ENCODE results near the gene SHISAL2B.
"Not testable (repeated sequence)": the region's sequence is repeated elsewhere in the genome, so short reads cannot be mapped to it uniquely, and the experiment has no call there.

Gene SHISAL2B

DNA sequence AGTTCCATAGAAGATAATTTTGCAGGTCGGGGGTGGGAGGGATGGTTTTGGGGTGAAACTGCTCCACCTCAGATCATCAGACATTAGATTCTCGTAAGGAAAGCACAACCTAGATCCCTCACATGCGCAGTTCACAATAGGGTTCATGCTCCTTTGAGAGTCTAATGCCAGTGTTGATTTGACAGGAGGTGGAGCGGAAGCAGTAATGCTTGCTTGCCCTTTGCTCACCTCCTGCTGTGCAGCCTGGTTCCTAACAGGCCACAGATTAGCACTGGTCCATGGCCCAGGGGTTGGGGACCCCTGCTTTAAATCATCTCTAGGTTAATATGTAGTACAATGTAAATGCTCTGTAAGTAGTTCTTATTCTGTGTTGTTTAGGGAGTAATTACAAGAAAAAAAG is 10.5 kb downstream of the SHISAL2B start:
- H3K27ac ChIP-seq (ENCODE audit: low read depth, low read length), result no peak overlapping the region

DNA sequence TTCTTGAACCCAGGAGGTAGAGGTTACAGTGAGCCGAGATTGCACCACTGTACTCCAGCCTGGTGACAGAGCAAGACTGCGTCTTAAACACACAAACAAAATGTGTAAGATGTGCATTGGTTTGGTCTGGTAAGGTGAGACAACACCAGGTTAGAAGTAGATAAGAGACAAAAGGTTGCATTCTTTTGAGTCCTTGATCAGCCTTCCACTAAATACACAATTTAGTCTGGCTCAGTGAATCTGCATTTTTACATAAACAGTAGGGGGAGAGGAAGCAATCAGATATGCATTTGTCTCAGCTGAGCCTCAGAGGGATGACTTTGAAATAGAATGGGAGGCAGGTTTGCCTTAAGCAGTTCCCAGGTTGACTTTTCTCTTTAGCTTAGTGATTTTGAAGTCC is 15.8 kb downstream of the SHISAL2B start:
- not testable (repeated sequence) for H3K4me1 ChIP-seq (ENCODE audit: insufficient read depth, low read length); H3K9me3 ChIP-seq (ENCODE audit: low read length); H3K36me3 ChIP-seq (ENCODE audit: insufficient read depth, low read length); H3K27me3 ChIP-seq (ENCODE audit: control insufficient read depth in 1 of 2, insufficient read depth in 2 of 2, low read length in 2 of 2); H3K27ac ChIP-seq (ENCODE audit: low read depth, low read length); H3K9ac ChIP-seq (ENCODE audit: low read length); H3K4me3 ChIP-seq (ENCODE audit: low read depth in 1 of 2, low read length in 2 of 2)

More for the DNA sequence above, 10.5 kb downstream of the SHISAL2B start:
- H3K4me3 ChIP-seq (ENCODE audit: low read depth in 1 of 2, low read length in 2 of 2), result no peak overlapping the region
- no peaks in the 10 kb centered on the region for H3K27me3 ChIP-seq (ENCODE audit: control insufficient read depth in 1 of 2, insufficient read depth in 2 of 2, low read length in 2 of 2)
- no peaks in the 10 kb centered on the region for H3K4me1 ChIP-seq (ENCODE audit: insufficient read depth, low read length)
- no peaks in the 10 kb centered on the region for H3K36me3 ChIP-seq (ENCODE audit: insufficient read depth, low read length)
- H3K9me3 ChIP-seq (ENCODE audit: low read length), result no peaks in the 10 kb centered on the region
- no peak overlapping the region for H3K9ac ChIP-seq (ENCODE audit: low read length)

DNA sequence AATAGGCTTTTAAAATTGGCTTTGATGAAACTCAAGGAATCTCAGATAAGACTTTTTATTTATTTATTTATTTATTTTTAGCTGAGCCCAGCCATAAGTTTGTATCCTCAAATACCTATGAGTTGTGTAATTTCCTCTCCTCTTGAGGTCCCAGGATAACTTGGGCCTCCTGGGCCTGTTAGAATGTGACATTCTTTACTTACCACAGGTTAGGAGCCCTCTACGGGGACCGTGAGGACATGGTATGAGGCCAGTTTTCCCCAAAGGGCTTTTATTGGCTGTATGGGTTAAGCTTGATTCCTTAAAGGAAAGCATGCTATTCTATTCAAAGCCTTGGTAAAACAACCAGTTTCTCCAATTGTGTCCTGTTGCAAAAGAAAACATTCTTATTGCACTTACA is 16.9 kb downstream of the SHISAL2B start:
- Histone ChIP-seq H3K9ac (ENCODE audit: low read length) (no peak overlapping the region), H3K4me3 (ENCODE audit: low read depth in 1 of 2, low read length in 2 of 2) (no peak overlapping the region), H3K36me3 (ENCODE audit: insufficient read depth, low read length) (no peaks in the 10 kb centered on the region), H3K9me3 (ENCODE audit: low read length) (no peaks in the 10 kb centered on the region), H3K27ac (ENCODE audit: low read depth, low read length) (no peak overlapping the region), H3K4me1 (ENCODE audit: insufficient read depth, low read length) (no peaks in the 10 kb centered on the region), H3K27me3 (ENCODE audit: control insufficient read depth in 1 of 2, insufficient read depth in 2 of 2, low read length in 2 of 2) (no peaks in the 10 kb centered on the region)

DNA sequence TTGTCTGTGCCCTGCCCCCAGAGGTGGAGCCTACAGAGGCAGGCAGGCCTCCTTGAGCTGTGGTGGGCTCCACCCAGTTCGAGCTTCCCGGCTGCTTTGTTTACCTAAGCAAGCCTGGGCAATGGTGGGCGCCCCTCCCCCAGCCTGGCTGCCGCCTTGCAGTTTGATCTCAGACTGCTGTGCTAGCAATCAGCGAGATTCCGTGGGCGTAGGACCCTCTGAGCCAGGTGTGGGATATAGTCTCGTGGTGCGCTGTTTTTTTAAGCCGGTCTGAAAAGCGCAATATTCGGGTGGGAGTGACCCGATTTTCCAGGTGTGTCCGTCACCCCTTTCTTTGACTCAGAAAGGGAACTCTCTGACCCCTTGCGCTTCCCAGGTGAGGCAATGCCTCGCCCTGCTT is 24.2 kb downstream of the SHISAL2B start:
- H3K36me3 ChIP-seq (ENCODE audit: insufficient read depth, low read length); H3K27me3 ChIP-seq (ENCODE audit: control insufficient read depth in 1 of 2, insufficient read depth in 2 of 2, low read length in 2 of 2); H3K4me1 ChIP-seq (ENCODE audit: insufficient read depth, low read length); H3K9ac ChIP-seq (ENCODE audit: low read length); H3K4me3 ChIP-seq (ENCODE audit: low read depth in 1 of 2, low read length in 2 of 2); H3K27ac ChIP-seq (ENCODE audit: low read depth, low read length); H3K9me3 ChIP-seq (ENCODE audit: low read length): not testable (repeated sequence)

DNA sequence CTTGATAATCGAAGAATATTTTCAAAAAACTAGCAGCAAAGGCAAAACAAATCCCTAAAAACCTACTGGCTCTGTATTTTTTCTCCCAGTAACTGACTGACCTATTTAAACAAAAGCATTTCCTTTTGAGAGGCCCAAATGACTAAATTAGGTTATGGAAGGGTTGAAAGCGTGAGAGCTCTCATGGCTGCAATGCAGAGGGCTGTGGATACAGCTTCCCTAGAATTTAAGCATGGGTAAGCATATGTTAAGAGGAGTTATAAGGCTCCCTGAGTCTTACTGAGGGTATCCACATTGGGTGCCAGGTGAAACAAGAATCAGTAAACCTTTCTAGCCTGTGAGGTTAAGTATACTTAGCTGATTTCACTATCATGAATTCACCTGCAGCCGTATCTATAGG is 32.3 kb downstream of the SHISAL2B start:
- Histone ChIP-seq H3K4me1 (ENCODE audit: insufficient read depth, low read length) (no peaks in the 10 kb centered on the region), H3K9ac (ENCODE audit: low read length) (no peak overlapping the region), H3K4me3 (ENCODE audit: low read depth in 1 of 2, low read length in 2 of 2) (no peak overlapping the region), H3K27me3 (ENCODE audit: control insufficient read depth in 1 of 2, insufficient read depth in 2 of 2, low read length in 2 of 2) (no peaks in the 10 kb centered on the region), H3K9me3 (ENCODE audit: low read length) (no peaks in the 10 kb centered on the region), H3K27ac (ENCODE audit: low read depth, low read length) (no peak overlapping the region), H3K36me3 (ENCODE audit: insufficient read depth, low read length) (peaks cover 29% of the 10 kb centered on the region)

DNA sequence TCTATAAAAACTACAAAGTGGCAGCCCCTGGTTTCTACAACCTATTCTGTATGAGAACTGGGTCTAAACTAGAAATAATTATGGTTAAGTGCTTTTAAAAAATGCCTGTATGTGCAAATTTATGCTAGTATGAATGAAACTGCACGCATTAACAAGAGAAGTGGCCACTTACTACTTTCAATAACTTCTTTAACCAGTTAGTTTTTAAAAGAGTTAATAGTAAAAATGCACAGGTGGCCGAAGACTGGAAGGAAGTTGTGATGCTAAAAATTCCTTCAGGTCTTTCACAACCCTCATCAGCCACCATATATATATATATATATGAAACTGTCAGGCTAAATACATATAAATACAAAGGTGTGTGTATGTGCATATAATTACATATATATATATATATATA is 36.8 kb downstream of the SHISAL2B start:
- no peaks in the 10 kb centered on the region for H3K9me3 ChIP-seq (ENCODE audit: low read length)

DNA sequence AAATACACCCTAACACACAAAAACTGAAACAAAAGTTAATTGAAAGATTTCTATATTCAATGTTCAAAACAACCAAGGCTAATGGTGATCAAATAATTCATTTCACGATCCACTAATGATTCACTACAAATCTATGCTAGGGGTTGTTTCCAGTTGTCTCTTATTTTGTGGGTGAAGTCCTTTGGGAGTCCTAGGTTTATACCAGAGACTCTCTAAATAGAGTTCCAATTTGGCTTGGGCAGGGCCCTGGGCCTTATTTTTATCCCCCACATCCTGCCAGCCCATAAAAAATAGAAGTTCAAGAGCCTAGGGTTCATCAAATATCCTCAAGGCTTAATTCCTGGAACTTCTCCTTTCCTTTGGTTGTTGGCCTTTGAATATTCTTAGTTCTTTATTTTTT is 52.1 kb downstream of the SHISAL2B start:
- Histone ChIP-seq H3K9me3 (ENCODE audit: low read length) (no peaks in the 10 kb centered on the region), H3K4me1 (ENCODE audit: insufficient read depth, low read length) (no peaks in the 10 kb centered on the region), H3K9ac (ENCODE audit: low read length) (no peak overlapping the region), H3K36me3 (ENCODE audit: insufficient read depth, low read length) (peaks cover 13% of the 10 kb centered on the region), H3K27me3 (ENCODE audit: control insufficient read depth in 1 of 2, insufficient read depth in 2 of 2, low read length in 2 of 2) (no peaks in the 10 kb centered on the region), H3K4me3 (ENCODE audit: low read depth in 1 of 2, low read length in 2 of 2) (no peak overlapping the region), H3K27ac (ENCODE audit: low read depth, low read length) (no peak overlapping the region)

More for the DNA sequence above, 36.8 kb downstream of the SHISAL2B start:
- Histone ChIP-seq H3K27me3 (ENCODE audit: control insufficient read depth in 1 of 2, insufficient read depth in 2 of 2, low read length in 2 of 2) (no peaks in the 10 kb centered on the region), H3K36me3 (ENCODE audit: insufficient read depth, low read length) (peaks cover 29% of the 10 kb centered on the region), H3K27ac (ENCODE audit: low read depth, low read length) (no peak overlapping the region), H3K4me3 (ENCODE audit: low read depth in 1 of 2, low read length in 2 of 2) (no peak overlapping the region), H3K9ac (ENCODE audit: low read length) (no peak overlapping the region), H3K4me1 (ENCODE audit: insufficient read depth, low read length) (no peaks in the 10 kb centered on the region)

DNA sequence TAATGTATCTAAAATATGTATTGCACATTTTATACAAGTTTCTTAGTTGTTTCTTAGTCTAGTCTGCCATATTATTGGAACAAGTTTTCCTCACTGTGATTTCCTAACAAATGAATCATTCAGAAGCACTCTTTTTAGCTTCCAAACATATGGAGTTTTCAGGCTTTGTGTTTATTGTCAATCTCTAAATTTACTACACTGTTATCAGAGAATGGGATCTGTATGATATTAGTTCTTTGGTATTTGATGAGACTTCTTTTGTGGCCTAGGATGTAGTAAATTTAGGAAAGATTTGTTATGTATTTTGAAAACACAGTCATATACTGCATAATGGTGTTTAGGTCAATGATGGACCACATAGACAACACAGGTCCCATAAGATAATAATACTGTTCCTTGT is 52.5 kb downstream of the SHISAL2B start:
- Histone ChIP-seq H3K36me3 (ENCODE audit: insufficient read depth, low read length) (peaks cover 13% of the 10 kb centered on the region), H3K27me3 (ENCODE audit: control insufficient read depth in 1 of 2, insufficient read depth in 2 of 2, low read length in 2 of 2) (no peaks in the 10 kb centered on the region), H3K9me3 (ENCODE audit: low read length) (no peaks in the 10 kb centered on the region)

DNA sequence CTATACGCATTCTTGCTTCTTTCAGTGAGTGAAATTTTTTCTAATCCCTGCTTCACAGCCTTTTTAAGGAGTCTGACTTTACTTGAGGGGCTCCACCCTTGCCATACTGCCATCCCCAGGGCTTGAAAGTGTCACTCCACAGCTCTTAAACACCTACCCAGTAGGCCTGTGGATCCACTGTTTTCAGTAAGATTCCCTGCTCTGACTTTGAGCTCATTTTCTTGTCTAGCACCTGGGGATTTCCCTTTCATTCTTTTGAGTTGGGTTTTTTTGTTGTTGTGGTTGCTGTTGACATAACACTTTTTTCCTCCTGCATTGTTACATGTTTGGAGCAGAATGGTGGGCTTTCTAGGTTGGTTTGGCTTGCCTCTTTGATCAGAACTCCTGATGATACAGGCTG is 54.6 kb downstream of the SHISAL2B start:
- no peaks in the 10 kb centered on the region for H3K4me1 ChIP-seq (ENCODE audit: insufficient read depth, low read length)
- H3K27ac ChIP-seq (ENCODE audit: low read depth, low read length), result no peak overlapping the region
- H3K36me3 ChIP-seq (ENCODE audit: insufficient read depth, low read length), result peaks cover 5% of the 10 kb centered on the region
- H3K27me3 ChIP-seq (ENCODE audit: control insufficient read depth in 1 of 2, insufficient read depth in 2 of 2, low read length in 2 of 2), result no peaks in the 10 kb centered on the region
- H3K9ac ChIP-seq (ENCODE audit: low read length), result no peak overlapping the region
- H3K4me3 ChIP-seq (ENCODE audit: low read depth in 1 of 2, low read length in 2 of 2), result no peak overlapping the region
- no peaks in the 10 kb centered on the region for H3K9me3 ChIP-seq (ENCODE audit: low read length)

More for the DNA sequence above, 52.5 kb downstream of the SHISAL2B start:
- Histone ChIP-seq H3K4me3 (ENCODE audit: low read depth in 1 of 2, low read length in 2 of 2) (no peak overlapping the region), H3K27ac (ENCODE audit: low read depth, low read length) (no peak overlapping the region), H3K4me1 (ENCODE audit: insufficient read depth, low read length) (no peaks in the 10 kb centered on the region), H3K9ac (ENCODE audit: low read length) (no peak overlapping the region)

DNA sequence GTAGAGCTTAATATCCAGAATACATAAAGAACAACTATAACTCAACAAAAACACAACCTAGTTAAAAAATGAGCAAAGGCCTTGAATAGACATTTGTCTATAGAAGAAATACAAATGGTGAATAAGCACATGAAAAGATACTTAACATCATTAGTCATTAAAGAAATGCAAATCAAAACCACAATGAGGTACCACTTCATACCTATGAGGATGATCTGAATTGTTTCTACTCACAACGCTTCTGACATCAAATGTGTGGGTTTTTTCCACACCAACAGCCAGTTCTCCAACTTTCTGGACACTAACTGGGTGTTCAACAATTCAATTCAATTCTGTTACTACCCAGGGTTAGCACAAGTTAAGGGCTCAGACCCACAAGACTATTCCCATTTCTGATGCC is 56.1 kb downstream of the SHISAL2B start:
- Histone ChIP-seq H3K9ac (ENCODE audit: low read length) (no peak overlapping the region), H3K9me3 (ENCODE audit: low read length) (no peaks in the 10 kb centered on the region), H3K4me3 (ENCODE audit: low read depth in 1 of 2, low read length in 2 of 2) (no peak overlapping the region), H3K27ac (ENCODE audit: low read depth, low read length) (no peak overlapping the region), H3K36me3 (ENCODE audit: insufficient read depth, low read length) (no peaks in the 10 kb centered on the region), H3K27me3 (ENCODE audit: control insufficient read depth in 1 of 2, insufficient read depth in 2 of 2, low read length in 2 of 2) (no peaks in the 10 kb centered on the region), H3K4me1 (ENCODE audit: insufficient read depth, low read length) (no peaks in the 10 kb centered on the region)

DNA sequence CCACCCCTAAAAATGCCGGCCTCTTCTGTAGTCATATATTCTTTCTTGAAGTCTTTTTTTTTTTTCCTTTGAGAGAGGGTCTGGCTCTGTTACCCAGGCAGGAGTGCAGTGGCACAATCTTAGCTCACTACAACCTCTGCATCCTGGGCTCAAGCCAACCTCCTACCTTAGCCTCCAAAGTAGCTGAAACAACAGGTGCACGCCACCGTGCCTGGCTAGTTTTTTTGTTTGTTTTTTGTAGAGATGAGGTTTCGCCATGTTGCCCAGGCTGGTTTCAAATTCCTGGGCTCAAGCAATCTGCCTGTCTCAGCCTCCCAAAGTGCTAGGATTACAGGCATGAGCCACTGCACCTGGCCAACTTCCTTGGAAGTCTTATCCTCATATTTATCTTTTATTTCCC is 59.1 kb downstream of the SHISAL2B start:
- Histone ChIP-seq H3K4me3 (ENCODE audit: low read depth in 1 of 2, low read length in 2 of 2) (no peak overlapping the region), H3K9me3 (ENCODE audit: low read length) (no peaks in the 10 kb centered on the region), H3K27me3 (ENCODE audit: control insufficient read depth in 1 of 2, insufficient read depth in 2 of 2, low read length in 2 of 2) (no peaks in the 10 kb centered on the region), H3K36me3 (ENCODE audit: insufficient read depth, low read length) (peaks cover 5% of the 10 kb centered on the region), H3K4me1 (ENCODE audit: insufficient read depth, low read length) (no peaks in the 10 kb centered on the region), H3K27ac (ENCODE audit: low read depth, low read length) (no peak overlapping the region), H3K9ac (ENCODE audit: low read length) (no peak overlapping the region)

DNA sequence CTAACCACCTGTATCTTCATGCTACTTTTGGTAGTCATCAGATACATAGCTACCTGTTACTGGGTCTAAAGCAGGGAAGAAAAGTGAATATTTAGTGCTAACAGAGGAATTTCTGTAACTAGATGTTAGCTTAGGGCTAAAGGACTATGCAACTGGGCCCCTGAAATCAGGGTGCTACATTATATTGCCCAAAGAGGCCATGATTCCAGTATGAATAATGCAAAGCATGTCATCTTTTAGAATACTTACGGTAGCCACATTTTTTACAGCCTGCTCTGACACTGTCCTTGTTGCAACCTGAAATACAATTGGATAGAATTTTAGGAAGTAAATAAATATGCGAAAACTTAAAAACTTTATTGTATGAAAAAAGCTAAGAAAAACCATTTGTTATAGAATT is 63.8 kb downstream of the SHISAL2B start:
- Histone ChIP-seq H3K27me3 (ENCODE audit: control insufficient read depth in 1 of 2, insufficient read depth in 2 of 2, low read length in 2 of 2) (no peaks in the 10 kb centered on the region), H3K4me1 (ENCODE audit: insufficient read depth, low read length) (peaks cover 3% of the 10 kb centered on the region), H3K4me3 (ENCODE audit: low read depth in 1 of 2, low read length in 2 of 2) (no peak overlapping the region), H3K36me3 (ENCODE audit: insufficient read depth, low read length) (peaks cover 5% of the 10 kb centered on the region), H3K9me3 (ENCODE audit: low read length) (no peaks in the 10 kb centered on the region), H3K27ac (ENCODE audit: low read depth, low read length) (no peak overlapping the region), H3K9ac (ENCODE audit: low read length) (no peak overlapping the region)
